Thyroid gland (tissue), 4 donors: ENCODE data around the gene GRK2.

ENCODE experiments used
- POLR2A ChIP-seq, 2 donors: fragments of 450-650 bp; IDR thresholded peaks; one replicate each; pipeline ENCODE4 v1.6.1; 2017; ENCODE audit warnings: antibody characterized with exemption in 2 of 2, mild to moderate bottlenecking in 2 of 2, moderate library complexity in 1 of 2
- TF ChIP-seq, protein P1 (sequence below), 6 experiments: fragments of 200-600 bp in 3 of 6; fragments of 450-650 bp in 3 of 6; sonication (generic) in 3 of 6; IDR thresholded peaks; one replicate each; pipeline ENCODE4 v1.5.1; 2016 to 2019; ENCODE audit warnings: antibody characterized with exemption in 6 of 6, mild to moderate bottlenecking in 2 of 6, inconsistent platforms in 1 of 6, moderate library complexity in 1 of 6

DNA sequence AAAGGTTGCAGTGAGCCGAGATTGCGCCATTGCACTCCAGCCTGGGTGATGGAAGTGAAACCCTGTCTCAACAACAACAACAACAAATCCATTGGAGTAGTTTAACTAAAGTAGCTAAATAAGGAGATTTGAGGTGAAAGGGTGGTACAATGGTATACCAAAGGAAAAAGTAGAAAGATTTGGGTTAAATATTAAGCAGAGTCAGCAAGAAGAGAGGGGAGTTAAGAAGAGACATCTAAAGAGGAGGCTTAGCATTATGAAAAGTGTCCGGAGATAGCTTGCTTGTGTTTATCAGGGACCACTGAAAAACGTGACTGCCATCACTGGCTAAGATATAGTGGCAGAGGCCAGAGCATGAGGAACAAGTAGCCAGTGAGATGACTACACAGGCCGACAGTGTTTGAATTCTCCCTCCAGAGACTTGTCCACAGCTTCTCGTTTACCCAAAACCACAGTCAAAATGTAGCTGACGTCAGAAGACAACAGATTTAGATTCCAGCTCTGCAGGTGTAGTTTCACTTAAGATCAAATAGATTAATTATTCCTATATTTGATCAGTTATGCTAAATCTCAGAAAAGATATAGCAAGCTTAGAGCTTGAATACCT is 32.6 kb upstream of the GRK2 start:
- TF ChIP-seq, protein P1, sequence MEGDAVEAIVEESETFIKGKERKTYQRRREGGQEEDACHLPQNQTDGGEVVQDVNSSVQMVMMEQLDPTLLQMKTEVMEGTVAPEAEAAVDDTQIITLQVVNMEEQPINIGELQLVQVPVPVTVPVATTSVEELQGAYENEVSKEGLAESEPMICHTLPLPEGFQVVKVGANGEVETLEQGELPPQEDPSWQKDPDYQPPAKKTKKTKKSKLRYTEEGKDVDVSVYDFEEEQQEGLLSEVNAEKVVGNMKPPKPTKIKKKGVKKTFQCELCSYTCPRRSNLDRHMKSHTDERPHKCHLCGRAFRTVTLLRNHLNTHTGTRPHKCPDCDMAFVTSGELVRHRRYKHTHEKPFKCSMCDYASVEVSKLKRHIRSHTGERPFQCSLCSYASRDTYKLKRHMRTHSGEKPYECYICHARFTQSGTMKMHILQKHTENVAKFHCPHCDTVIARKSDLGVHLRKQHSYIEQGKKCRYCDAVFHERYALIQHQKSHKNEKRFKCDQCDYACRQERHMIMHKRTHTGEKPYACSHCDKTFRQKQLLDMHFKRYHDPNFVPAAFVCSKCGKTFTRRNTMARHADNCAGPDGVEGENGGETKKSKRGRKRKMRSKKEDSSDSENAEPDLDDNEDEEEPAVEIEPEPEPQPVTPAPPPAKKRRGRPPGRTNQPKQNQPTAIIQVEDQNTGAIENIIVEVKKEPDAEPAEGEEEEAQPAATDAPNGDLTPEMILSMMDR (IDR thresholded peaks at IDR 0.05), result no peak
- no peak for TF ChIP-seq POLR2A (IDR thresholded peaks at IDR 0.05)
